ENCODE results near the gene WDR41. TPM values are rescaled to one million over a fixed set of nuclear protein-coding genes. Genes with fewer than 3 reads are reported as not detected.
"Not testable (repeated sequence)": the region's sequence is repeated elsewhere in the genome, so short reads cannot be mapped to it uniquely, and the experiment has no call there.

The WDR41 gene
- polyA plus RNA-seq, 1 experiment, result 112 TPM

GRCh38 chr5:77486344-77486962 is 5.7 kb downstream of the WDR41 start:
- CTCF ChIA-PET, result no interaction called here
- H3K36me3 ChIP-seq (ENCODE audit: control insufficient read depth, insufficient read depth, low read length), result peaks cover 7% of the 10 kb centered on the region
- POLR2A ChIA-PET, result no interaction called here
- no peak overlapping the region for H3K4me3 ChIP-seq (ENCODE audit: low read depth, low read length)
- no peak for TF ChIP-seq CTCF (IDR thresholded peaks at IDR 0.05; ENCODE audit: insufficient read depth, low read depth, low read length)
- no peaks in the 10 kb centered on the region for H3K27me3 ChIP-seq (ENCODE audit: control insufficient read depth, insufficient read depth, low read length)
- DNase-seq (ENCODE audit: low read depth), result no peak

- ChIA-PET CTCF (no interaction called here), POLR2A (no interaction called here)
- TF ChIP-seq CTCF (IDR thresholded peaks at IDR 0.05; ENCODE audit: insufficient read depth, low read depth, low read length), result no peak
- Histone ChIP-seq H3K27me3 (ENCODE audit: control insufficient read depth, insufficient read depth, low read length) (no peaks in the 10 kb centered on the region), H3K4me3 (ENCODE audit: low read depth, low read length) (no peak overlapping the region), H3K36me3 (ENCODE audit: control insufficient read depth, insufficient read depth, low read length) (peaks cover 7% of the 10 kb centered on the region)
- DNase-seq (ENCODE audit: low read depth), result no peak
These were observed 8.4 kb downstream of the WDR41 start for GRCh38 chr5:77483682-77484081.

- H3K36me3 ChIP-seq (ENCODE audit: control insufficient read depth, insufficient read depth, low read length); DNase-seq (ENCODE audit: low read depth); H3K4me3 ChIP-seq (ENCODE audit: low read depth, low read length); H3K27me3 ChIP-seq (ENCODE audit: control insufficient read depth, insufficient read depth, low read length); POLR2A ChIA-PET: not testable (repeated sequence)
- CTCF ChIA-PET, result interaction anchor here (1.2 kb wide), 1 partner anchor 11 kb away, joined by 3 read pairs; no protein-coding TSS in a partner anchor
These were observed 17.1 kb downstream of the WDR41 start for GRCh38 chr5:77475041-77475440.

- DNase-seq (ENCODE audit: low read depth); CTCF ChIA-PET; H3K27me3 ChIP-seq (ENCODE audit: control insufficient read depth, insufficient read depth, low read length); H3K36me3 ChIP-seq (ENCODE audit: control insufficient read depth, insufficient read depth, low read length); POLR2A ChIA-PET; H3K4me3 ChIP-seq (ENCODE audit: low read depth, low read length): not testable (repeated sequence)
These were observed 23.2 kb downstream of the WDR41 start for GRCh38 chr5:77468875-77469274.

- TF ChIP-seq CTCF (IDR thresholded peaks at IDR 0.05; ENCODE audit: insufficient read depth, low read depth, low read length), result no peak
- POLR2A ChIA-PET, result interaction anchor here (0.6 to 0.7 kb wide), 3 partner anchors 37 to 510 kb away, joined by 3 to 16 read pairs (median 4); no protein-coding TSS in a partner anchor
- CTCF ChIA-PET, result interaction anchor here (1.0 to 1.7 kb wide), 2 partner anchors 11 to 28 kb away, joined by 3 to 8 read pairs; partner anchors contain the start of gene WDR41
- DNase-seq (ENCODE audit: low read depth), result no peak
- Histone ChIP-seq H3K27me3 (ENCODE audit: control insufficient read depth, insufficient read depth, low read length) (no peaks in the 10 kb centered on the region), H3K36me3 (ENCODE audit: control insufficient read depth, insufficient read depth, low read length) (no peaks in the 10 kb centered on the region; the same call in none of the 2 replicates), H3K4me3 (ENCODE audit: low read depth, low read length) (no peak overlapping the region)
These were observed 28.2 kb downstream of the WDR41 start for GRCh38 chr5:77463905-77464304.

GRCh38 chr5:77461287-77461686 is 30.8 kb downstream of the WDR41 start:
- no peak for DNase-seq (ENCODE audit: low read depth)
- no peak for TF ChIP-seq CTCF (IDR thresholded peaks at IDR 0.05; ENCODE audit: insufficient read depth, low read depth, low read length)
- Histone ChIP-seq H3K4me3 (ENCODE audit: low read depth, low read length) (no peak overlapping the region), H3K36me3 (ENCODE audit: control insufficient read depth, insufficient read depth, low read length) (no peaks in the 10 kb centered on the region; the same call in none of the 2 replicates), H3K27me3 (ENCODE audit: control insufficient read depth, insufficient read depth, low read length) (no peaks in the 10 kb centered on the region)
- ChIA-PET POLR2A (no interaction called here), CTCF (no interaction called here)
